ENCODE results near the gene LYPD6B.

DNA sequence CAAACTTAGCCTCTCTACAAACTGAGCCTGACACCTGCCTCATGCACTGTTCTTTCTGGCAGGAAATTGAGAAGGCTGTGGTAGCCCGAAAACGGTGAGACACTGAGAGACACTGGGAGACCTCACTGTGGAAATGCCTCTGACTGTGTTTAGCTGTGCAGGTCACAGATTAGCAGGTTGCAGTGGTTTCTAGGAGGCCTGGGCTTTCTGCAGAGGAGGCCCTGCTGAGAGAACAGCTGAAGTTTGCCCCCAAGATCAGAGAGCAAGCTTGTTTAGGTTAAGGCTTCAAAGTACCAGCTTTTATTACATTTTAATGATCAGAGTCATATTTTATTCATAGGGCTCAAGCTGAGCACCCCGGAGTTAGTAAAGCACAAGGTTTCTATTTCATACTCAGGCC, 223.2 kb downstream of the LYPD6B start:
- TF ChIP-seq, protein P1, sequence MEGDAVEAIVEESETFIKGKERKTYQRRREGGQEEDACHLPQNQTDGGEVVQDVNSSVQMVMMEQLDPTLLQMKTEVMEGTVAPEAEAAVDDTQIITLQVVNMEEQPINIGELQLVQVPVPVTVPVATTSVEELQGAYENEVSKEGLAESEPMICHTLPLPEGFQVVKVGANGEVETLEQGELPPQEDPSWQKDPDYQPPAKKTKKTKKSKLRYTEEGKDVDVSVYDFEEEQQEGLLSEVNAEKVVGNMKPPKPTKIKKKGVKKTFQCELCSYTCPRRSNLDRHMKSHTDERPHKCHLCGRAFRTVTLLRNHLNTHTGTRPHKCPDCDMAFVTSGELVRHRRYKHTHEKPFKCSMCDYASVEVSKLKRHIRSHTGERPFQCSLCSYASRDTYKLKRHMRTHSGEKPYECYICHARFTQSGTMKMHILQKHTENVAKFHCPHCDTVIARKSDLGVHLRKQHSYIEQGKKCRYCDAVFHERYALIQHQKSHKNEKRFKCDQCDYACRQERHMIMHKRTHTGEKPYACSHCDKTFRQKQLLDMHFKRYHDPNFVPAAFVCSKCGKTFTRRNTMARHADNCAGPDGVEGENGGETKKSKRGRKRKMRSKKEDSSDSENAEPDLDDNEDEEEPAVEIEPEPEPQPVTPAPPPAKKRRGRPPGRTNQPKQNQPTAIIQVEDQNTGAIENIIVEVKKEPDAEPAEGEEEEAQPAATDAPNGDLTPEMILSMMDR (IDR thresholded peaks at IDR 0.05): no peak
- no peak for TF ChIP-seq POLR2A (IDR thresholded peaks at IDR 0.05)

All from lower leg skin (tissue), 3 donors.